GM18951 (cell line): ENCODE measurements around the gene PSEN2.

Source experiments
- POLR2A ChIP-seq: IDR thresholded peaks from 4 replicates; pipeline ENCODE4 v1.6.1; 2011; ENCODE audit warnings: mild to moderate bottlenecking; ENCODE audit not compliant: insufficient read length, insufficient read depth; ENCODE audit errors: extremely low read depth
- in situ Hi-C: fragments of 300-500 bp; cut with MboI; formaldehyde crosslinking; loops from one replicate; pipeline ENCODE4 v1.12.0; 2022; ENCODE audit warnings: low sequenced_read_pairs, mixed read lengths, inconsistent platforms; ENCODE audit not compliant: unreplicated experiment

Gene PSEN2

GRCh38 chr1:226874579-226875425 lies 4.4 kb downstream of the PSEN2 start:
- in situ Hi-C loops, result no loop called here
- TF ChIP-seq POLR2A, result no peak

- in situ Hi-C loops, result no loop called here
- TF ChIP-seq POLR2A, result no peak
Observed at GRCh38 chr1:226875641-226876295, 5.4 kb downstream of the PSEN2 start.

- no peak for TF ChIP-seq POLR2A
- in situ Hi-C loops, result no loop called here
Observed at GRCh38 chr1:226877669-226878068, 7.3 kb downstream of the PSEN2 start.

GRCh38 chr1:226880372-226881287 lies 10.2 kb downstream of the PSEN2 start:
- in situ Hi-C loops, result no loop called here

GRCh38 chr1:226881515-226882185 lies 11.2 kb downstream of the PSEN2 start:
- in situ Hi-C loops, result no loop called here
- no peak for TF ChIP-seq POLR2A

More at GRCh38 chr1:226880372-226881287, 10.2 kb downstream of the PSEN2 start:
- TF ChIP-seq POLR2A, result no peak

- in situ Hi-C loops, result no loop called here
- TF ChIP-seq POLR2A, result no peak
Observed at GRCh38 chr1:226882187-226882586, 11.8 kb downstream of the PSEN2 start.

GRCh38 chr1:226882631-226883409 lies 12.4 kb downstream of the PSEN2 start:
- TF ChIP-seq POLR2A, result no peak
- in situ Hi-C loops, result no loop called here

- in situ Hi-C loops, result no loop called here
- no peak for TF ChIP-seq POLR2A
Observed at GRCh38 chr1:226883630-226884029, 13.2 kb downstream of the PSEN2 start.

GRCh38 chr1:226884116-226884625 lies 13.8 kb downstream of the PSEN2 start:
- in situ Hi-C loops, result no loop called here
- no peak for TF ChIP-seq POLR2A

GRCh38 chr1:226884966-226885820 lies 14.8 kb downstream of the PSEN2 start:
- in situ Hi-C loops, result no loop called here
- TF ChIP-seq POLR2A, result no peak
